ENCODE results near the gene NUP98.
"Not testable (repeated sequence)": the region's sequence is repeated elsewhere in the genome, so short reads cannot be mapped to it uniquely, and the experiment has no call there.

The NUP98 gene

DNA sequence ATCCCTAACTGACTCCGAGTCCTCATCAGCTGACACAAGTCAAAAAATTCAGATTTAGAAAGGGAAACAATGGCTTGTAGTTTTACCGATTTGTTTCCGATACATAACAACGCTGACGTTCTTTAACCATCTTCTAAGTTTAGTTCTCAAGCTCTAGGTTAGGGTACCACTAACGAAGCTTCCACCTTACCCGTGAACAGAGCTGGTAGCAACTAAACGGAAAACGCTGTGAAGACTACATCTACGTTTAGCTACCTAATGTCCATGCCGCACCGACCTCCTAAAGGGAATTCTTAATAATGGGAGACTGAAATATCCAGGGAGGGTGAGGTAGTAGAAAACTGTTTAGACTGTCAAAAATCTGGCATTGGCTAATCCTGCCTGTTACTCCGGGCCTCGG, 1.0 kb downstream of the NUP98 start:
- no peak for DNase-seq

DNA sequence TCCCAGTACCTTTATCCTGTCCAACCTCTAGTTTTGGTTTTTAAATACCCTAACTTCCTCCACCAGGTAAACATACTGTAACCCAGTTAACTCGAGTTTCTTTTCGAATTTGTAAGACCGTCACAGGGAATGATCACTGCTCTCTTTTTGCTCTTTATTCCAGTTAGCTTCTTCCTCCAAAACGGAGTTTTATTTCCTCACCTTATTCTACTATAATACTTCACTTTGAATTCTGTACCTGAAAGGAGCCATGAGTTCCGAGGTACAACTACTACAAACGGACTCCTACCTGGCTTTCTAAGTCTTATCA, 1.4 kb downstream of the NUP98 start:
- DNase-seq: no peak

DNA sequence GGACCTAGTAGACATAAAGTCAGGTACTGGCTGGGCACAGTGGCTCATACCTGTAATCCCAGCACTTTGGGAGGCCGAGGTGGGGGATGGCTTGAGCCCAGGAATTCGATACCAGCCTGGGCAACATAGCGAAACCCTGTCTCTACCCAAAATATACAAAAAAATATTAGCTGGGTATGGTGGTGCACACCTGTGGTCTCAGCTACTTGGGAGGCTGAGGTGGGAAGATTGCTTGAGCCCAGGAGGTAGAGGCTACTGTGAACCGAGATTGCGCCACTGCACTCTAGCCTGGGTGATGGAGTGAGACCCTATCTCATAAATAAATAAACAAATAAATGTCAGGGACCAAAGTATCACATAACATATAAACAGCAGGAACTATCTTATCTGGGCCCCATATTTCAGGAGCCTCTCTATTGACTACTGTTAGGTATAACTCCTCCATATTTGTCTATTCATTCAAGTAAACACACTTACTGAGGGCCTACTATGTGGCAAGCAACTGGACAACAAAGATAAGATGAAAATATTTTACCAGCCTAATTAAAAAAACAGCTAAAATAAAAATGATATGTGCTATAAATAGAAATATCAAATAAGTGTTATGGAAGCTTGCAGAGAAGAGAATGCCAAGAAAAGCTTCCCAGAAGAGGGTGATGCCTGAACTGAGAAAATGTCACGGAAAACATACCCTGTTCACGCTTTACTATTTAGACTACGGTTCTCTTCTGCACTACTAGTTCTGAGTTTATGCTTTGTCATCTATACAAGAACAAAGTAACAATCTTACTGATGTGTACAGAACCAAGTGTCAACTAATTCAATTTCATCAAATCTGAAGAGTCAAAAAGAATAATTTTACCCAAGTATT, 2.0 kb downstream of the NUP98 start:
- DNase-seq: no peak

DNA sequence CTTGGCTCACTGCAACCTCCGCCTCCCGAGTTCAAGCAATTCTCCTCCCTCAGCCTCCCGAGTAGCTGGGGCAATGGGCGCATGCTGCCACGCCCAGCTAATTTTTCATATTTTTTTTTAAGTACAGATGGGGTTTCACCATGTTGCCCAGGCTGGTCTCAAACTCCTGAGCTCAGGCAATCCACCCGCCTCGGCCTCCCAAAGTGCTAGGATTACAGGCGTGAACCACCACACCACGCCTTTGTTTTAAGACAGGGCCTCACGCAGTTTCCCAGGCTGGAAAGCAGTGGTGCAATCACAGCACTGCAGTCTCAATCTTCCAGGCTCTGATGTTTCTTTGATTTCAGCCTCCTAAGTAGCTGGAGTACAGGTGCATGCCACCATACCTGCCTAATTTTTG, 3.0 kb downstream of the NUP98 start:
- not testable (repeated sequence) for DNase-seq

DNA sequence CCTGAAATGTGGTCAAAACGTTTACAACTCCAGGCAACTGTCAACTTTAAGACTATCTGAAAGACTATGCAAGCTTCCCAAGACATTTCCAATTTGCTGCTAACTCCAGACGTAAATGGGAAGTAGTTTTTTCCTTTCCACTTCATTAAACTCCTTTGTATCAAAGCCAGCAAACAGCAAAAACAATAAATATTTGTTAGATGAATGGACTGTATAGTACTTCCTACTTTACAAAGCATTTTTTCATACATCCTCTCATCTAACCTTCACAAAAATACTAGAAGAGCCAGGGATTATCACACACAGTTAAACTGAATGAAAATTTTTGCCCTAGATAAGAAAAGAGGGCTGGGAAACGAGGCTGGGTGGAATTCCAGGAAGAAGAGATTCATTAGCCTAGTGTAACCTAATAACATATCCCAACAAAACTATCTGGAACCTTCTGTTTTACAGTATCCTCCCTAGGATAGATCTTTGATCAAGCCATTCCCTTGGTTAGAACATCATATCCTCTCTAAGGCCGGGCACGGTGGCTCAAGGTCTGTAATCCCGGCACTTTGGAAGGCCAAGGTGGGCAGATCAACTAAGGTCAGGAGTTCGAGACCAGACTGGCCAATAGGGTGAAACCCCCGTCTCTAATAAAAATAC, 10.4 kb downstream of the NUP98 start:
- DNase-seq: no peak

DNA sequence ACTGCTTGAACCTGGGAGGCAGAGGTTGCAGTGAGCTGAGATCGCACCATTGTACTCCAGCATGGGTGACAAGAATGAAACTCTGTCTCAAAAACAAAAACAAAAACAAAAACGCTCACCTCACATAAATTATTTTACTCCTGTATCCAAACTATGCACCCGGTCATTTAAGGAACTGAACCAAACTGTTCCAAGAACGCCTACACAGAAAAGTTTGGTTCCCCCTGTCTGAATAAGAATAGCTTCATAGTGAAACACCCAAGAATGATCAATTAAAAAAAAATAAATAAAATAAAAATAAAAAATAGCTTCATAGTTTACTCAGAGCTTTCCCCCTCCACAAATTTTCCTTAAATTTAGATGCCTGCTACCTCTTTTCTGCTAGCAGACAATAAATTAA, 13.7 kb downstream of the NUP98 start:
- no peak for DNase-seq

DNA sequence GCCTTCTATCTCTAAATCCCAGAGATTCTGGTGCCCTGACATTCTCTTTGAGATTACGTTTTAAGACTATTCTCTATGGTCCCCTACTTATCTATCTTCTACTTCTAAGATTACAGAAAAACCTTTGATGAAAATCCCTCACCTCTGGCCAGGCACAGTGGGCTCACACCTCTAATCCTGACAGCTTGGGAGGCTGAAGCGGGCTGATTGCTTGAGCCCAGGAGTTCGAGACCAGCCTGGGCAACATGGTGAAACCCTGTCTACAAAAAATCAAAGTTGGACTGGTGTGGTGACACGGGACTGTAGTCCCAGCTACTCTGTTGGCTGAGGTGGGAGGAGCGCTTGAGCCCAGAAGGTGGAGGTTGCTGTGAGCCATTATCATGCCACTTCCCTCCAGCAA, 14.4 kb downstream of the NUP98 start:
- DNase-seq: no peak

DNA sequence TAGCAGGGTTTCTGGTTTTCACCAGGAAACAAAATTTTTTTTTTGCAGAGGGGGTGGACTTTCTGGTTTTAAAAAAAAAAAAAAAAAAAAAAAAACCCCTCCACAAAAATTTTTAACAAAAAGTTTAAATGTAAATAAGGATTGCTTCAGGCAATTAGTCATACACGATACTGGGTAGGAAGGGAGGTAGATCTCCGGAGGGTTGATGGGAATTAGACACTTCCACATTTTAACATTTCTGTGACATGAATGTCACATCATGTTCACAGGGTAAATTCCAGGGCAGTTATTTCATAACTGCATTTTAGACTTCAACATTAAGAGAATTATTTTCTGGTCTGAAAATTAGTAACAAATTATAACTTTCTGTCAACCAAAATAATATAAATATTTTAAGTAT, 15.9 kb downstream of the NUP98 start:
- no peak for DNase-seq

DNA sequence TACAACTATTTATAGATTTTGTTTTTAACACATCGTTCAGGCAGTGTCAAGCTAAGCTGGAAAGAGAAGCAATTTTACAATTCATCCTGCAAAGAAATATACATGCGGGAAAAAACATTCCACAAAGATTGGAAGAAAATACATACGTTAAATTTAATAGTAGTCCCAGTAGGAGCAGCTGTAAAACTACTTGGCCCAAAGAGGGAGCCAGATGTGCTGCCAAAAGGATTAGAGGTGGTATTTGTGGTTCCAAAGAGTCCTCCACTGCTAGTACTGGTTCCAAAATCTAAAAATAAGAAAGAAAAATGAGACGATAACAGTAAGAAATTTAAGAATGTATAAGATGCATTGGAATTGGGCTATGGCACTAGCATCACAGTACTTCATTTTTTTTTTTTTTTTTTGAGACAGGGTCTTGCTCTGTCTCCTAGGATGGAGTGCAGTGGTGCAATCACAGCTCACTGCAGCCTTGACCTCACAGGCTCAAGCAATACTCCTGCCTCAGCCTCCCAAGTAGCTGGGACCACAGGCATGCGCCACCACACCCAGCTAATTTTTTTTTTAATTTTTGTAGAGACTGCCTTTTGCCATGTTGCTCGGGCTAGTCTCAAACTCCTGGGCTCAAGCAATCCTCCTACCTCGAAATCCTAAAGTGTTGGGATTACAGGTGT, 21.5 kb downstream of the NUP98 start:
- DNase-seq: no peak

DNA sequence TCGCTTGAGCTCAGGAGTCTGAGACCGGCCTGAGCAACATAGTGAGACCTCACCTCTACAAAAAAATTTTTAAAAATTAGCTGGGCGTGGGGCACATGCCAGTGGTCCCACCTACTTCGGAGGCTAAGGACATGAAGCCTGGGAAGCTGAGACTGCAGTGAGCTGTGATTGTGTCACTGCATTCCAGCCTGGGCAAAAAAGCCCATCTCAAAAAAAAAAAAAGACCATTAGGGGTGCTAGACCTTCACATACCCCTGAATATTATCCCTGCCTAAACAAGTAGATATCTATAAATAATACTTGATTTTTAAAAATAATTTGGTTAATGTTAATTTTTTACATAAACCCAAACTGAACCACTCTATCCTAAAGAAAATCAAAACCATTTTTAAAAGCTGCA, 24.2 kb downstream of the NUP98 start:
- DNase-seq: no peak

DNA sequence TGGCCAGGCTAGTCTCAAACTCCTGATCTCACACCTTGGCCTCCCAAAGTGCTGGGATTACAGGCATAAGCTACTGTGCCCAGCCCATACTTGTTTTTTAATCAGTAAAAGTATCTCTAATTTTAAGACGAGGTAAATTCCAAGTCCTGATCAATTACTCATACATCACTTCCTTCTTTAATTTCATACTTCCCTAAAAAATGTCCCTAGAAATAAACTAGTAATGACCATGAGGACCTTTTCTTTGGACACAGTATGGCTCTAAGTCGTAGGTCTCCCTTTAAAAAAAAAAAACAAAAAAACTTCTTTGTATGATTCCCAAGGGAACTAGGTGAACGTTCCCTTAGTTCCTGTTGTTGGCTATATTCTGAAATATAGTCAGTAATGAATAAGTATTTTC, 29.8 kb downstream of the NUP98 start:
- DNase-seq: no peak

DNA sequence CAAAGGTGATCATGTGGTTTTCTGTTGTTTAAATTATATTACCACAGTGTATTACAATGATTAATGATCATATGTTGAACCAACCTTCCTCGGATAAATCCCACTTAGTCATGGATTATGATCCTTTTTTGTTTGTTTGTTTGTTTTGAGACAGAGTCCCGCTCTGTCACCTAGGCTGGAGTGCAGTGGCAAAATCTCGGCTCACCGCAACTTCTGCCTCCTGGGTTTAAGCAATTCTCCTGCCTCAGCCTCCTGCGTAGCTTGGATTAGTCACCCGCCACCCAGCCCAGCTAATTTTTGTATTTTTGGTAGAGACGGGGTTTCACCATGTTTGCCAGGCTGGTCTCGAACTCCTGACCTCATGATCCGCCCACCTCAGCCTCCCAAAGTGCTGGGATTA, 30.5 kb downstream of the NUP98 start:
- DNase-seq: not testable (repeated sequence)

DNA sequence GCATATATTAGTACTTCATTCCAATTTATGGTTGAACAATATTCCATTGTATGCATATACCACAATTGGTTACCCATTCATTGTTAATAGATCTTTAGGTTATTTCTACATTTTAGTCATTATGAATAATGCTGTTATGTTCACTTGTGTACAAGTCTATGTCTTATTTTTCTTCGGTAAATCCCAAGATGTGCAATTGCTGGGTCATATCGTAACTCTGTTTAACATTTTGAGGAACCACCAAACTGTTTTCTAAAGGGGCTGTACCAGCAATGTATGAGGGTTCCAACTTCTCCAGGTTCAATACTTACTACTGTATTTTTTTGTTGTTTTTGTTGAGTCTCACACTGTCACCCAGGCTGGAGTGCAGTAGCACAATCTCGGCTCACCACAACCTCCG, 33.1 kb downstream of the NUP98 start:
- DNase-seq: no peak

DNA sequence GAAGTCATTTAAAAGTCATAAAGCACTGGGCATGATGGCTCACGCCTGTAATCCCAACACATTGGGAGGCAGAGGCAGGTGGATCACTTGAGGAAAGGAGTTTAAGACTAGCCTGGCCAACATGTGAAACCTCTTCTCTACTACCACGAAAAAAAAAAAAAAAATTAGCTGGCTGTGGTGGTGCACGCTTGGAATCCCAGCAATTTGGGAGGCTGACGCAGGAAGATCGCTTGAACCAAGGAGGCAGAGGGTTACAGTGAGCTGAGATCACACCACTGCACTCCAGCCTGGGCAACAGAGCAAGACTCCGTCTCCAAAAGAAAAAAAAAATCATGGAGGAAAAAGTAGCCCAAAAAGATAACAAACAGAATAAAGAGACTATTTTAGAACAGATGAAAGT, 42.2 kb downstream of the NUP98 start:
- DNase-seq: no peak

DNA sequence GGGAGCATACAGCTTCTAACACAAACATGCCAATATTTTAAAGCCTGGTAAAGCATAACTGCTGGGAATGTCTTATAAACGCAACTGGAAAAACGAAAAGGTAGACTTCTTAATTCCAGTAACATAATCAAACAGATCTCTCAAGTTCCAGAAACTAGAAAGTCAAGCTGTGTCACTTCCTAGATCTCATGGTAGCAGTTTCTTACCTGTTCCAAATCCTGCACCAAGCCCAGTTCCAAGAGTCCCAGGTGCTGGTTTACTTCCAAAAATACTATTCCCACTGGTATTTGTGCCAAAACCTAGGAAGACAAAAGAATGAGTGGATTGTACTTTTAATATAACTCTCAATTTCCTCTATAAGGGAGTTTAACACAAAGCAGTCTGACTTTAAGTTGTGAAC, 44.2 kb downstream of the NUP98 start:
- no peak for DNase-seq

DNA sequence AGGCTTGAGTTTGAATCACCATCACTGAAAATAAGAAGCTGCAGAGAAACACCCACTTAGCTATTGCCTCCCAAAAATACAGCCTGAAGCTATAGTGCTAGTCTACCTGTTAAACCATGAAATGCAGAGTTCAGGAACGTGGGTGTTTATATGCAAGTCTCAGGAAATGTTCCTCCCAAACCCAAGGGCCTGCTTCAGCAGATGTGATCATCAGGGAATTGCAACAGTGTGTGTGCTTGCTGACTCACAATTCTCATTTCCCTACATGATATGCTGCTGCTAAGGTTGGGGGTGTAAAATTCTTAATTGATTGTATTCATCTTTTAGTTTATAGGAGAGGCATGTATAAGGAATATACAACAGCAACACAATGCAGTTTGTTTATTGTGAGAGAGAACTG, 49.6 kb downstream of the NUP98 start:
- no peak for DNase-seq

DNA sequence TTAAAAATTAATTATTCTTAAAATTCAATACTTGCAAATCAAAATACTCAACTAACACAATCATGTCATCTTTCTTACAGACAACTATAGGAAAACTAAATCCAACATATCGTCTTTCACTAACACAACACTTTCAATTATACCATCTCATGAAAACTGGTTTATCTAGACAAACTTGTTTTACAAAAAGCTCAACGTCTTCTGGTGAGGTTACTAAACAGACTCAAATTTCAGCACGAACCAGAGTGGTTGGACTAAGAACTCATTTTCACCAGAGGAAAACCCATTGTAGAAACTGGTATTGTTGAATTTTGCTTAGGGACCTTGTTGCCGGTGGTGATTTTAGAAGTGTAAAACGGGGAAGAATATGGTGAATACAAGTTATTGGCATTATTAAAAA, 52.2 kb downstream of the NUP98 start:
- DNase-seq: no peak

DNA sequence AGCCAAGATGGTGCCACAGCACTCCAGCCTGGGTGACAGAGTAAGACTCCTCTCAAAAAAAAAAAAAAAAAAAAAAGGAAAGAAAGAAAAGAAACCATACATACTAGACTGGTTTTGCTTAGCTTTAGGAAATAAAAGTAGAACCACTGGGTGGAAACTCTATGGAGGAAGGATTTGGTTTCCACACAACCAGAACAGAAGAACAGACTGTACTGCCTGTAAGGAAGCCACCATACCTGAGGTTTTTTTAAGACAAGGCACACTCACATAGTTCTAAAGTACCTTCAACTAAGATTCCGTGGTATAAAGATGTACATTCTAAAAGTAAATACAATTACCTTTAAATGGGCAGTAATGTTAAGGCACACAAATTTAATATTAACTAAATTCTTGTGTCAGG, 58.6 kb downstream of the NUP98 start:
- no peak for DNase-seq

DNA sequence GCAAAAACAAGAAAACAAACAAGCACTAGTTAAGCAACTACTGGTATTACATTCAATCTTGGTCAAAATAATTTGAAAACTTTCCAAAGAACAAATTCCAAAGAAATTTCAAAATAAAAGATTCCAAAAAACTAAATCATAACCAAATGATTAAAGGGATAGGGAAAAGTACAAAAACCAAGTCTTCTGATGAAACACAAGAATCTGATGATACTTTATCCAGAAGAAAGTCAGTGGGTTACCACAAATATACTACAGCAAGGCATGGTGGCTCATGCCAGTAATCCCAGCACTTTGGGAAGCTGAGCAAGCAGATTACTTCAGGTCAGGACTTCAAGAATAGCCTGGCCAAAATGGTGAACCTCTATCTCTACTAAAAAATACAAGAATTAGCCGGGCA, 59.1 kb downstream of the NUP98 start:
- DNase-seq: no peak

DNA sequence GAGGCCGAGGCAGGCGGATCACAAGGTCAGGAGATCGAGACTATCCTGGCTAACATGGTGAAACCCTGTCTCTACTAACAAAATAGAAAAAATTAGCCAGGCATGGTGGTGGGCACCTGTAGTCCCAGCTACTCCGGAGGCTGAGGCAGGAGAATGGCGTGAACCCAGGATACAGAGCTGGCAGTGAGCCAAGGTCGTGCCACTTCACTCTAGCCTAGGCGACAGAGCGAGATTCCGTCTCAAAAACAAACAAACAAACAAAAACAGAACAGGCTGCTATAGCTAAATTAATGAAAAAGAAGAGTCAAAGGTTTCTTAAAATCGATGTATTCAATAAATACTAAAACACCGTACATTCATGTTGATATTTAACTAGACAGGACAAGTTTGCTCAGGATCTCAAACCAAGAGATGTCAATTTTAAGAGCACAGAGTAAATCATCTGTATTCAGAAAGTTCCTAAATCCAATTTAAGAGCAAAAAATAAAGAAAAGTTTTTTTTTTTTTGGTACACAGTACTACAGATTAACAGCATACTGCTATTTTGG, 59.9 kb downstream of the NUP98 start:
- no peak for DNase-seq

DNA sequence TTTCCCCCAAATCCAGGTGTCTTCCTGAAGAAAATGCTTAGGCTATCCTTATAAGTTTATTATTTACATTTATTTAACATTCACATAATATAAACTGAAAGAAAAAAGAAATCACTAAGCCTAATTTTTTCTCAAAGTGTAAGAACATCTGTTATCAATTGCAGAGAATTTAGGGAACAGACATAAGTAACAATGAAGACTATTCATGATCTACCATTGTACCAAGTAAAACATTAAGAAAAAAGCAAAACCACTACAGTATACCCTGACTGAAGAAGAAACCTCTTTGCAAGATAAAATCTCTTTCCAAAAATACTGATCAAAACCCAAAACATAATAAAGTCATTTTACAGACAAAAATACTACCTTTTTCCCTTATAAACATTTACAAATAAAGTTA, 60.5 kb downstream of the NUP98 start:
- DNase-seq: no peak

DNA sequence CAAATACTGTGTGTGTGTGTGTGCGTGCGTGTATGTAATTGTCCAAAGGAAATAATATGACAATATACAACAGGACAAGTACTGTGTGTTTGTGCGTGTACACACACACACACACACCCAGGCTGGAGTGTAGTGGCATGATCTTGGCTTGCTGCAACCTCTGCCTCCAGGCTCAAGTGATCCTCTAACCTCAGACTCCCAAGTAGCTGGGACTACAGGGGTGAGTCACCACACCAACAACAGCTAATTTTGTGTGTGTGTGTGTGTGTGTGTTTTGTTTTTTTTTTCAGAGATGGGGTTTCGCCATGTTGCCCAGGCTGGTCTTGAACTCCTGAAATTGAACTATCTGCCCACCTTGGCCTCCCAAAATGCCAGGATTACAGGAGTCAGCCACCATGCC, 61.5 kb downstream of the NUP98 start:
- DNase-seq: no peak

DNA sequence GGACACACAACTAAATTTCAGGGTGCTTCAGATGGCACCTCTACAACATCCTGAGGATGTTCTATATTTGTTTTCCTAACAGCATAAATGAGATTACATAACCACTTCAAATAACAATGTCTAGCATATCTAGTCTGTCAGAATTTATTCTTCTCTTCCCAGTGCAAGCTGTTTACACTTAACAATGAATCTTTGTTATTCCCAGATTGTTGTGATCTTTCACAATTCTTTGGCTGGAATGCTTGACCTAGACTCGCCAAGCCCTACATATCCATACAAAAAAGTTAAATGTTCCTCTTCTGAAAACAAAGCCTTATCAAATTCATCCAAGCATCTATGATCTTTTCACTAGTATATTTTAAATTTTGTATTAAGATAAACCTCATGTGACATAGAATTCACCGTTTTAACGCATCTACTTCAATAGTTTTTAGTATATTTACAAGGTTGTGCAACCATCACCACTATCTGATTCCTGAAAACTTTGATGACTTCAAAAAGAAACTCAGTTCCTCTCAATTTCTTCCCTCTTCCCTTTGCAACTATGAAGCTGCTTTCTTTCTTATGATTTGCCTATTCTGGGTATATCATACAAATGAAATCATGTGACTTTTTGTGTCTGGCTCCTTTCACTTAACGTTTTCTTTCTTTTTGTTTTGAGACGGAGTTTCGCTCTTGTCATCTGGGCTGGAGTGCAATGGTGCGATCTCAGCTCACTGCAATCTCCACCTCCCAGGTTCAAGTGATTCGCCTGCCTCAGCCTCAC, 64.5 kb downstream of the NUP98 start:
- no peak for DNase-seq
